Measurements from ENCODE around the gene MCF2L.

MCF2L gene

GRCh38 chr13:113010510-113010865 lies 41.5 kb downstream of the MCF2L start:
- Histone ChIP-seq H3K4me1 (ENCODE audit: control insufficient read depth, insufficient read depth, low read length) (no peaks in the 10 kb centered on the region), H3K36me3 (ENCODE audit: control insufficient read depth in 2 of 2, insufficient read depth in 2 of 2, low read length in 2 of 2) (no peaks in the 10 kb centered on the region), H3K9me3 (ENCODE audit: control insufficient read depth in 2 of 2, low read length in 2 of 2) (no peaks in the 10 kb centered on the region), H3K27ac (ENCODE audit: low read length) (no peak overlapping the region), H3K4me3 (ENCODE audit: low read length in 2 of 2) (no peak overlapping the region), H3K27me3 (ENCODE audit: control insufficient read depth in 1 of 2, insufficient read depth in 2 of 2, low read length in 2 of 2) (no peaks in the 10 kb centered on the region), H3K9ac (ENCODE audit: low read length in 2 of 2) (no peak overlapping the region)

- no peaks in the 10 kb centered on the region for H3K9me3 ChIP-seq (ENCODE audit: control insufficient read depth in 2 of 2, low read length in 2 of 2)
- no peak overlapping the region for H3K4me3 ChIP-seq (ENCODE audit: low read length in 2 of 2)
- H3K27me3 ChIP-seq (ENCODE audit: control insufficient read depth in 1 of 2, insufficient read depth in 2 of 2, low read length in 2 of 2), result no peaks in the 10 kb centered on the region
- no peaks in the 10 kb centered on the region for H3K4me1 ChIP-seq (ENCODE audit: control insufficient read depth, insufficient read depth, low read length)
- H3K36me3 ChIP-seq (ENCODE audit: control insufficient read depth in 2 of 2, insufficient read depth in 2 of 2, low read length in 2 of 2), result no peaks in the 10 kb centered on the region
- H3K27ac ChIP-seq (ENCODE audit: low read length), result no peak overlapping the region
- no peak overlapping the region for H3K9ac ChIP-seq (ENCODE audit: low read length in 2 of 2)
These were observed 44.3 kb downstream of the MCF2L start for GRCh38 chr13:113013303-113013702.

GRCh38 chr13:113013878-113014751 lies 45.1 kb downstream of the MCF2L start:
- no peak overlapping the region for H3K4me3 ChIP-seq (ENCODE audit: low read length in 2 of 2)
- H3K9ac ChIP-seq (ENCODE audit: low read length in 2 of 2), result no peak overlapping the region
- no peaks in the 10 kb centered on the region for H3K36me3 ChIP-seq (ENCODE audit: control insufficient read depth in 2 of 2, insufficient read depth in 2 of 2, low read length in 2 of 2)
- H3K27me3 ChIP-seq (ENCODE audit: control insufficient read depth in 1 of 2, insufficient read depth in 2 of 2, low read length in 2 of 2), result no peaks in the 10 kb centered on the region
- no peaks in the 10 kb centered on the region for H3K4me1 ChIP-seq (ENCODE audit: control insufficient read depth, insufficient read depth, low read length)
- no peaks in the 10 kb centered on the region for H3K9me3 ChIP-seq (ENCODE audit: control insufficient read depth in 2 of 2, low read length in 2 of 2)
- H3K27ac ChIP-seq (ENCODE audit: low read length), result no peak overlapping the region

- Histone ChIP-seq H3K4me3 (ENCODE audit: low read length in 2 of 2) (no peak overlapping the region), H3K9me3 (ENCODE audit: control insufficient read depth in 2 of 2, low read length in 2 of 2) (no peaks in the 10 kb centered on the region), H3K27me3 (ENCODE audit: control insufficient read depth in 1 of 2, insufficient read depth in 2 of 2, low read length in 2 of 2) (no peaks in the 10 kb centered on the region), H3K4me1 (ENCODE audit: control insufficient read depth, insufficient read depth, low read length) (no peaks in the 10 kb centered on the region), H3K36me3 (ENCODE audit: control insufficient read depth in 2 of 2, insufficient read depth in 2 of 2, low read length in 2 of 2) (no peaks in the 10 kb centered on the region), H3K27ac (ENCODE audit: low read length) (no peak overlapping the region), H3K9ac (ENCODE audit: low read length in 2 of 2) (no peak overlapping the region)
These were observed 46.0 kb downstream of the MCF2L start for GRCh38 chr13:113014752-113015745.

- Histone ChIP-seq H3K9me3 (ENCODE audit: control insufficient read depth in 2 of 2, low read length in 2 of 2) (no peaks in the 10 kb centered on the region), H3K9ac (ENCODE audit: low read length in 2 of 2) (no peak overlapping the region), H3K27me3 (ENCODE audit: control insufficient read depth in 1 of 2, insufficient read depth in 2 of 2, low read length in 2 of 2) (no peaks in the 10 kb centered on the region), H3K27ac (ENCODE audit: low read length) (no peak overlapping the region), H3K36me3 (ENCODE audit: control insufficient read depth in 2 of 2, insufficient read depth in 2 of 2, low read length in 2 of 2) (no peaks in the 10 kb centered on the region), H3K4me3 (ENCODE audit: low read length in 2 of 2) (no peak overlapping the region), H3K4me1 (ENCODE audit: control insufficient read depth, insufficient read depth, low read length) (no peaks in the 10 kb centered on the region)
These were observed 47.0 kb downstream of the MCF2L start for GRCh38 chr13:113015826-113016525.

GRCh38 chr13:113016526-113017295 lies 47.7 kb downstream of the MCF2L start:
- no peaks in the 10 kb centered on the region for H3K36me3 ChIP-seq (ENCODE audit: control insufficient read depth in 2 of 2, insufficient read depth in 2 of 2, low read length in 2 of 2)
- no peaks in the 10 kb centered on the region for H3K4me1 ChIP-seq (ENCODE audit: control insufficient read depth, insufficient read depth, low read length)

GRCh38 chr13:113017506-113018215 lies 48.6 kb downstream of the MCF2L start:
- Histone ChIP-seq H3K4me1 (ENCODE audit: control insufficient read depth, insufficient read depth, low read length) (no peaks in the 10 kb centered on the region), H3K9me3 (ENCODE audit: control insufficient read depth in 2 of 2, low read length in 2 of 2) (no peaks in the 10 kb centered on the region), H3K4me3 (ENCODE audit: low read length in 2 of 2) (no peak overlapping the region), H3K36me3 (ENCODE audit: control insufficient read depth in 2 of 2, insufficient read depth in 2 of 2, low read length in 2 of 2) (no peaks in the 10 kb centered on the region), H3K27me3 (ENCODE audit: control insufficient read depth in 1 of 2, insufficient read depth in 2 of 2, low read length in 2 of 2) (no peaks in the 10 kb centered on the region), H3K27ac (ENCODE audit: low read length) (no peak overlapping the region), H3K9ac (ENCODE audit: low read length in 2 of 2) (no peak overlapping the region)

More at GRCh38 chr13:113016526-113017295, 47.7 kb downstream of the MCF2L start:
- no peaks in the 10 kb centered on the region for H3K27me3 ChIP-seq (ENCODE audit: control insufficient read depth in 1 of 2, insufficient read depth in 2 of 2, low read length in 2 of 2)
- no peak overlapping the region for H3K27ac ChIP-seq (ENCODE audit: low read length)
- no peak overlapping the region for H3K9ac ChIP-seq (ENCODE audit: low read length in 2 of 2)
- no peak overlapping the region for H3K4me3 ChIP-seq (ENCODE audit: low read length in 2 of 2)
- no peaks in the 10 kb centered on the region for H3K9me3 ChIP-seq (ENCODE audit: control insufficient read depth in 2 of 2, low read length in 2 of 2)

- no peak overlapping the region for H3K27ac ChIP-seq (ENCODE audit: low read length)
- H3K27me3 ChIP-seq (ENCODE audit: control insufficient read depth in 1 of 2, insufficient read depth in 2 of 2, low read length in 2 of 2), result no peaks in the 10 kb centered on the region
- H3K36me3 ChIP-seq (ENCODE audit: control insufficient read depth in 2 of 2, insufficient read depth in 2 of 2, low read length in 2 of 2), result no peaks in the 10 kb centered on the region
- no peaks in the 10 kb centered on the region for H3K4me1 ChIP-seq (ENCODE audit: control insufficient read depth, insufficient read depth, low read length)
- no peaks in the 10 kb centered on the region for H3K9me3 ChIP-seq (ENCODE audit: control insufficient read depth in 2 of 2, low read length in 2 of 2)
- H3K4me3 ChIP-seq (ENCODE audit: low read length in 2 of 2), result no peak overlapping the region
- H3K9ac ChIP-seq (ENCODE audit: low read length in 2 of 2), result no peak overlapping the region
These were observed 49.9 kb downstream of the MCF2L start for GRCh38 chr13:113018676-113019465.

- H3K9me3 ChIP-seq (ENCODE audit: control insufficient read depth in 2 of 2, low read length in 2 of 2), result no peaks in the 10 kb centered on the region
- H3K36me3 ChIP-seq (ENCODE audit: control insufficient read depth in 2 of 2, insufficient read depth in 2 of 2, low read length in 2 of 2), result no peaks in the 10 kb centered on the region
- H3K4me3 ChIP-seq (ENCODE audit: low read length in 2 of 2), result no peak overlapping the region
- H3K9ac ChIP-seq (ENCODE audit: low read length in 2 of 2), result no peak overlapping the region
- no peaks in the 10 kb centered on the region for H3K27me3 ChIP-seq (ENCODE audit: control insufficient read depth in 1 of 2, insufficient read depth in 2 of 2, low read length in 2 of 2)
- H3K27ac ChIP-seq (ENCODE audit: low read length), result no peak overlapping the region
- no peaks in the 10 kb centered on the region for H3K4me1 ChIP-seq (ENCODE audit: control insufficient read depth, insufficient read depth, low read length)
These were observed 51.5 kb downstream of the MCF2L start for GRCh38 chr13:113020323-113021080.
